Smooth muscle cell (in vitro differentiated cells): ENCODE results near the gene CCNG1. TPM values are rescaled to one million over a fixed set of nuclear protein-coding genes. Genes with fewer than 3 reads are reported as not detected.

Experiments
- DNase-seq: peaks from one replicate; lab custom pipeline; 2025; ENCODE audit not compliant: unreplicated experiment; lab: John Stamatoyannopoulos, UW
- H2AFZ ChIP-seq: fragments of 200-600 bp; sonication (generic); 2 replicates; pipeline ENCODE4 v1.6.0; 2016; ENCODE audit warnings: antibody characterized with exemption, low read depth, mild to moderate bottlenecking
- H3F3A ChIP-seq: fragments of 200-600 bp; sonication (generic); 2 replicates; pipeline ENCODE4 v1.6.0; 2017; ENCODE audit warnings: antibody characterized with exemption, low read depth
- H3K27ac ChIP-seq: fragments of 200-600 bp; sonication (generic); 2 replicates; pipeline ENCODE4 v1.5.1; 2016; ENCODE audit warnings: low read depth, mild to moderate bottlenecking
- H3K27me3 ChIP-seq: fragments of 200-600 bp; sonication (generic); 2 replicates; pipeline ENCODE4 v1.6.1; 2016; ENCODE audit warnings: low read depth, mild to moderate bottlenecking
- H3K36me3 ChIP-seq: fragments of 200-600 bp; sonication (generic); 2 replicates; pipeline ENCODE4 v1.5.1; 2016; ENCODE audit warnings: low read depth
- H3K4me1 ChIP-seq: fragments of 200-600 bp; sonication (generic); 2 replicates; pipeline ENCODE4 v1.5.1; 2016; ENCODE audit warnings: low read depth
- H3K4me2 ChIP-seq: fragments of 200-600 bp; sonication (generic); 2 replicates; pipeline ENCODE4 v1.6.0; 2016; ENCODE audit warnings: mild to moderate bottlenecking
- H3K4me3 ChIP-seq: fragments of 200-600 bp; sonication (generic); 2 replicates; pipeline ENCODE4 v1.5.1; 2016; ENCODE audit warnings: mild to moderate bottlenecking
- H3K79me2 ChIP-seq: fragments of 200-600 bp; sonication (generic); 2 replicates; pipeline ENCODE4 v1.6.0; 2016; ENCODE audit warnings: low read depth, mild to moderate bottlenecking
- H3K9ac ChIP-seq: fragments of 200-600 bp; sonication (generic); 2 replicates; pipeline ENCODE4 v1.6.0; 2016; ENCODE audit warnings: low read depth
- H3K9me3 ChIP-seq: fragments of 200-600 bp; sonication (generic); replicated peaks from 2 replicates; pipeline ENCODE4 v1.5.1; 2016; ENCODE audit warnings: low read depth
- H4K20me1 ChIP-seq: fragments of 200-600 bp; sonication (generic); 2 replicates; pipeline ENCODE4 v1.6.0; 2016; ENCODE audit warnings: low read depth
- CTCF ChIP-seq: fragments of 200-600 bp; sonication (generic); IDR thresholded peaks from 2 replicates; pipeline ENCODE4 v1.5.1; 2017; ENCODE audit warnings: borderline replicate concordance, mild to moderate bottlenecking, antibody characterized with exemption; ENCODE audit not compliant: insufficient read depth, poor library complexity, severe bottlenecking
- WGBS: methylation state at CpG from one replicate; pipeline ENCODE4 v1.1.7; 2016; ENCODE audit warnings: low lambda C conversion rate; 5-methylcytosine and 5-hydroxymethylcytosine counted together
- polyA plus RNA-seq: library from polyadenylated mRNA; unstranded; fragments of >200 nt; fragmentation: Nextera tagmentation; extraction: Ambion mirVana; gene quantifications from 2 replicates; pipeline ENCODE4 v1.2.1, GENCODE V29; 2016
- total RNA-seq: library from RNA; depleted of rRNA; stranded (reverse); fragments of >200 nt; gene quantifications from 2 replicates; pipeline ENCODE4 v1.2.3, GENCODE V29; 2014

CCNG1 gene
- total and polyA plus RNA-seq, 2 experiments from 2014 or later = 114 to 247 TPM

GRCh38 chr5:163456840-163457239 lies 19.4 kb downstream of the CCNG1 start:
- H3K27ac ChIP-seq = no peak overlapping the region
- peaks cover 3% of the 10 kb centered on the region for H3K36me3 ChIP-seq
- H3K4me3 ChIP-seq = no peak overlapping the region
- peaks cover 3% of the 10 kb centered on the region for H3F3A ChIP-seq
- no peak overlapping the region for H2AFZ ChIP-seq
- H3K79me2 ChIP-seq = peaks cover 19% of the 10 kb centered on the region
- TF ChIP-seq CTCF = no peak
- peaks cover 11% of the 10 kb centered on the region for H3K4me1 ChIP-seq
- H3K9me3 ChIP-seq = no peaks in the 10 kb centered on the region
- 99% methylated on average over 7 of the region's 7 CpGs for WGBS
- H3K9ac ChIP-seq = no peak overlapping the region
- no peak overlapping the region for H3K4me2 ChIP-seq
- DNase-seq = no peak
- no peaks in the 10 kb centered on the region for H4K20me1 ChIP-seq
- H3K27me3 ChIP-seq = no peaks in the 10 kb centered on the region

GRCh38 chr5:163458778-163459385 lies 21.5 kb downstream of the CCNG1 start:
- Histone ChIP-seq H3K9me3 (no peaks in the 10 kb centered on the region), H4K20me1 (no peaks in the 10 kb centered on the region), H3K27me3 (no peaks in the 10 kb centered on the region), H3K27ac (peak overlapping the region; percentile 97), H3K36me3 (no peaks in the 10 kb centered on the region), H3K9ac (peak overlapping the region; percentile 95), H3F3A (peaks cover 9% of the 10 kb centered on the region), H3K4me2 (peak overlapping the region; percentile 94), H3K4me1 (peaks cover 22% of the 10 kb centered on the region), H2AFZ (no peak overlapping the region), H3K4me3 (peak overlapping the region; percentile 72), H3K79me2 (peaks cover 23% of the 10 kb centered on the region)
- no peak for DNase-seq
- 39% methylated on average over 6 of the region's 6 CpGs for WGBS
- TF ChIP-seq CTCF = no peak

- peak overlapping the region; percentile 72 for H3K4me3 ChIP-seq
- H3K79me2 ChIP-seq = peaks cover 28% of the 10 kb centered on the region
- peak overlapping the region; percentile 95 for H3K9ac ChIP-seq
- no peak for TF ChIP-seq CTCF
- H3F3A ChIP-seq = peaks cover 9% of the 10 kb centered on the region
- H3K9me3 ChIP-seq = no peaks in the 10 kb centered on the region
- DNase-seq = no peak
- peak overlapping the region; percentile 97 for H3K27ac ChIP-seq
- peak overlapping the region; percentile 94 for H2AFZ ChIP-seq
- peak overlapping the region; percentile 94 for H3K4me2 ChIP-seq
- peaks cover 22% of the 10 kb centered on the region for H3K4me1 ChIP-seq
- 1% methylated on average over 12 of the region's 12 CpGs for WGBS
- H3K36me3 ChIP-seq = no peaks in the 10 kb centered on the region
- no peaks in the 10 kb centered on the region for H4K20me1 ChIP-seq
- no peaks in the 10 kb centered on the region for H3K27me3 ChIP-seq
Measured at GRCh38 chr5:163459462-163459818, 22.0 kb downstream of the CCNG1 start.
